Measurements from ENCODE around the gene FRMD4A.
"Not testable (repeated sequence)": the region's sequence is repeated elsewhere in the genome, so short reads cannot be mapped to it uniquely, and the experiment has no call there.

Gene FRMD4A

DNA sequence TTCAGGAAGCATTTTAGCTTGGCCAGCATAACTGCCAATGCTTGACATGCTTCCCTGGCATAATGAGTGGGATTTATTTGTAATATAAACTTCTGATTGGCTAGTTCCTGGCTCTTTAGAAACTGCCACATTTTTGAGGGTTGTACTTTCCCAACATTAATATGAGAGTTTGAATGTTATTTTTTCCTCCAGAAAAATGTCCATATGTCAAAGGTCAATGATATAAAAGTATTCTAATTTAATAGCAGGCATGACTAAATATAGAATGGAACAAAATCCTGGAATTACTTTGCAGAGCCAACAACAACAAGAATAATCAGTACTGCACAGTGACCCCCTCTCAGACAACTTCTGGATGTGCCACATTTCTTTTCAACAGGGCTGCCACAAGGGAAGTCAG lies 391.3 kb downstream of the FRMD4A start:
- Histone ChIP-seq H3K9me3 (ENCODE audit: insufficient read depth, low read depth, low read length) (no peaks in the 10 kb centered on the region), H3K4me1 (ENCODE audit: insufficient read depth, low read length) (no peaks in the 10 kb centered on the region), H3K36me3 (ENCODE audit: insufficient read depth, low read length) (no peaks in the 10 kb centered on the region), H3K27me3 (ENCODE audit: insufficient read depth, low read length) (no peaks in the 10 kb centered on the region), H3K4me3 (ENCODE audit: low read length) (no peak overlapping the region), H3K9ac (ENCODE audit: low read depth, low read length) (no peak overlapping the region), H3K27ac (ENCODE audit: low read depth, low read length) (no peak overlapping the region)

DNA sequence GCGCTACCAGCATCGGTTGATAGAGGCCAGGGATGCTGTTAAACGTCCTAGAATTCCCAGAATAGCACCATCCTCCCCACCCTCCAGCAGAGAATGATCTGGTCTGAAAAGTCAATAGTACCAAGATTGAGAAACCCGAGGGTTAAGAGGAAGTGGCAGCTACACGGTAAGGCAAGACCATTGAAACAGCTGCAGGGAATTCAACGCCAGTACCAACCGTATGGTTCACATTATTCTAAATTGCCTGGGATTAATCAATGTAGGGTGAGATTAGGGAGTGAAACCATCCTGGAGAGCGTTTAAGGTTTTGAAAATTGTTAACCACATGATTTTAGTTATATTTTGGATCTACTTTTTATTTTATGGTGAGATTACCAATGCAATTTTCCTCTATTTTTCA lies 391.8 kb downstream of the FRMD4A start:
- no peak overlapping the region for H3K4me3 ChIP-seq (ENCODE audit: low read length)
- H3K27me3 ChIP-seq (ENCODE audit: insufficient read depth, low read length), result no peaks in the 10 kb centered on the region
- H3K36me3 ChIP-seq (ENCODE audit: insufficient read depth, low read length), result no peaks in the 10 kb centered on the region
- 85% methylated on average over 8 of the region's 8 CpGs for WGBS
- no peaks in the 10 kb centered on the region for H3K9me3 ChIP-seq (ENCODE audit: insufficient read depth, low read depth, low read length)
- no peak overlapping the region for H3K9ac ChIP-seq (ENCODE audit: low read depth, low read length)
- no peak overlapping the region for H3K27ac ChIP-seq (ENCODE audit: low read depth, low read length)
- H3K4me1 ChIP-seq (ENCODE audit: insufficient read depth, low read length), result no peaks in the 10 kb centered on the region

DNA sequence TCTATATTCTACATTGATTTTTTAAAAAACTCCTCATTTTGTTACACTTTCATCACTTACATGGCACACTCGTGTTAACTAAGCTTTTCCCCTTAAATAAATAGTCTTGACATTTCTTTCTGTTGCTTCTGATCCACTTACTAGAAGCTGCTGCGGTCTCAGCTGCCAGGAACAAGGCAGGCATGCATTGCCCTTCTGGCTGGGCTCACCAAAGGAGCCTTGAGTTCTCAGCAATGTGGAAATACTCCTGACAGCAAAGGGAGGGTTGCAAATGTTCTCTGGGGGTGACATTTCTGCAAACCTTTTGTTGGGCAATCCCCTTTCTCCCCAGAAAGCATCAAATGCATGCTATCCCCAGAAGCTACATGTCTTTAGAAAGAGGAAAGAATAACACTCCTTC lies 393.9 kb downstream of the FRMD4A start:
- Histone ChIP-seq H3K4me1 (ENCODE audit: insufficient read depth, low read length) (no peaks in the 10 kb centered on the region), H3K9ac (ENCODE audit: low read depth, low read length) (no peak overlapping the region), H3K27me3 (ENCODE audit: insufficient read depth, low read length) (no peaks in the 10 kb centered on the region), H3K9me3 (ENCODE audit: insufficient read depth, low read depth, low read length) (no peaks in the 10 kb centered on the region), H3K4me3 (ENCODE audit: low read length) (no peak overlapping the region), H3K27ac (ENCODE audit: low read depth, low read length) (no peak overlapping the region), H3K36me3 (ENCODE audit: insufficient read depth, low read length) (no peaks in the 10 kb centered on the region)
- 90% methylated on average over 2 of the region's 2 CpGs for WGBS

DNA sequence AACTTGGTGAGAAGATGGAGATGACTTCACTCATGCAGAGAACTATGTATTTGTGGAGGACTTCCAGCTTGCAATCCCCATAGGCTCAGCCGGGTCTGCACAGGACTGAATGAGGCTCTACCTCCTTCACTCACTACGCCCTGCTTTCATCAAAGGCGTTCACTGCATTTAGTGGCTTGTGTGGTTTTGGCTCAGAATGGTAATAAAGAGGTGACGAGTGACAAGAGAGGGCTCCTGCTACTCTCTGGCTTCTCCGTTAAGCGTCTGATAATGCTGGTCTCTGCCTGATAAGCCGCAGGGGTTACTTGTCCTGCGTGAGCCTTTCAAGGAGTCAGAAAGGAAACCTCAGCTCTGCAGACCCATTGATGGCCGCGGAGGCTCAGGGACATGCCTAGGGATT lies 400.6 kb downstream of the FRMD4A start:
- Histone ChIP-seq H3K27ac (ENCODE audit: low read depth, low read length) (no peak overlapping the region), H3K9me3 (ENCODE audit: insufficient read depth, low read depth, low read length) (no peaks in the 10 kb centered on the region), H3K9ac (ENCODE audit: low read depth, low read length) (no peak overlapping the region), H3K4me3 (ENCODE audit: low read length) (no peak overlapping the region), H3K27me3 (ENCODE audit: insufficient read depth, low read length) (no peaks in the 10 kb centered on the region), H3K36me3 (ENCODE audit: insufficient read depth, low read length) (no peaks in the 10 kb centered on the region), H3K4me1 (ENCODE audit: insufficient read depth, low read length) (peaks cover 11% of the 10 kb centered on the region)
- WGBS, result 61% methylated on average over 10 of the region's 10 CpGs

DNA sequence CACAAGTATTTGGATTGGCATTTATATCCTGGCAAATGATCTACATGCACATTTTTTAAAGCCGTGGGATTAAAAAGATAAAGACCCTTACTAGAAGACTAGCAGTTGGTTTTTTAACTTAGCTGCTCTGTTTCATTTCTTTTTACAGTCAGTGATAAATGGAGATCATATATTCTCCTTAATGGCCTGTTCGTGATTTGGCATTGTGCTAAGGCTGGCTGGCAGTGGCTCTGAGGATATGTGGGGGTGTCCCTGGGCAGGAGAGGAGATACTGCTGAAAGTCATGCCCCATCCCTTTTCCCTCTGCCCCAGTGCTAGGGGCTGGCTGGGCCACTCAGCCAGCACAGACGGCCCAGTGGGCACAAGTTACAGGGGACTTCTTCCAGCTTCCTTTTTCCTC lies 402.3 kb downstream of the FRMD4A start:
- Histone ChIP-seq H3K9ac (ENCODE audit: low read depth, low read length) (no peak overlapping the region), H3K27ac (ENCODE audit: low read depth, low read length) (no peak overlapping the region), H3K9me3 (ENCODE audit: insufficient read depth, low read depth, low read length) (no peaks in the 10 kb centered on the region), H3K27me3 (ENCODE audit: insufficient read depth, low read length) (no peaks in the 10 kb centered on the region), H3K4me1 (ENCODE audit: insufficient read depth, low read length) (peaks cover 11% of the 10 kb centered on the region), H3K4me3 (ENCODE audit: low read length) (no peak overlapping the region), H3K36me3 (ENCODE audit: insufficient read depth, low read length) (no peaks in the 10 kb centered on the region)
- 75% methylated on average over 3 of the region's 3 CpGs for WGBS

DNA sequence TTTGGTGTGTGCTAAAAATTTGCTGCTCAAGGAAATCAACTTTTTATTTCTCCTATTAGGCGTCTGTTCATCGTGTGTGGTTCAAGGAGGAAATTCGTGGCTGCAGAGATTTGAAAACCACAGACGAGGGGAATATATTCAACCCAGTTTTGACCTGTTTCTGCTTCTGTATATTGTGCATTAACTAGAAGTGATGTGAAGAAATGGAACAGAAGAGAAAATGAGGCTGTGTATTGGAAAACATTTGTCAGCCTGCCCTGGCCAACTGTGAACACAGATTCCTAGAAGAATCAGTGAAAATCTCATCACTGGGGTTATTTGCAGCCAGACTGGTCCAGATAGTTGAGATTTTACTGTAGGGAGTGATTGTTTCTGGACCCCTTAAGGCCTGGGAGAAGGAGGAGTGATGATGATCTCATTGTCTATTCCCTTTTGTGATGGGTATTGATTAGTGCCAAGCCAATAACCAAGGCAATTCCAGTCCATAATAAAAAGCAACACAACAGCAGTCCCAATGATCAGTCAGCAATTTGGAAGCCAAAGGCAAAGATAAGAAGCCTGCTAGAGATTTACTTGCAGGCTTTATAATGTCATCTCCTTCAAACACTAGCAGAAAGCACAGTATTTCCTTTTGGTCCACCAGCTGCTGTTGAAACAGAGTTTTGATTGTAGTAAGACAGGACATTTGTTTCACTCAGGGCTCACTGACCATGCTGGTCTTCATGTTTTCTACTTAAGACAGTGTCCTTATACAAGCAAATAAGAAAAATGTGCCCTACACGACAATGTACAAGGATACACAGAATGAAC lies 404.5 kb downstream of the FRMD4A start:
- peaks cover 11% of the 10 kb centered on the region for H3K4me1 ChIP-seq (ENCODE audit: insufficient read depth, low read length)
- WGBS, result 95% methylated on average over 5 of the region's 5 CpGs
- H3K27me3 ChIP-seq (ENCODE audit: insufficient read depth, low read length), result no peaks in the 10 kb centered on the region
- H3K36me3 ChIP-seq (ENCODE audit: insufficient read depth, low read length), result no peaks in the 10 kb centered on the region
- H3K9me3 ChIP-seq (ENCODE audit: insufficient read depth, low read depth, low read length), result no peaks in the 10 kb centered on the region
- no peak overlapping the region for H3K4me3 ChIP-seq (ENCODE audit: low read length)
- no peak overlapping the region for H3K9ac ChIP-seq (ENCODE audit: low read depth, low read length)
- H3K27ac ChIP-seq (ENCODE audit: low read depth, low read length), result no peak overlapping the region

DNA sequence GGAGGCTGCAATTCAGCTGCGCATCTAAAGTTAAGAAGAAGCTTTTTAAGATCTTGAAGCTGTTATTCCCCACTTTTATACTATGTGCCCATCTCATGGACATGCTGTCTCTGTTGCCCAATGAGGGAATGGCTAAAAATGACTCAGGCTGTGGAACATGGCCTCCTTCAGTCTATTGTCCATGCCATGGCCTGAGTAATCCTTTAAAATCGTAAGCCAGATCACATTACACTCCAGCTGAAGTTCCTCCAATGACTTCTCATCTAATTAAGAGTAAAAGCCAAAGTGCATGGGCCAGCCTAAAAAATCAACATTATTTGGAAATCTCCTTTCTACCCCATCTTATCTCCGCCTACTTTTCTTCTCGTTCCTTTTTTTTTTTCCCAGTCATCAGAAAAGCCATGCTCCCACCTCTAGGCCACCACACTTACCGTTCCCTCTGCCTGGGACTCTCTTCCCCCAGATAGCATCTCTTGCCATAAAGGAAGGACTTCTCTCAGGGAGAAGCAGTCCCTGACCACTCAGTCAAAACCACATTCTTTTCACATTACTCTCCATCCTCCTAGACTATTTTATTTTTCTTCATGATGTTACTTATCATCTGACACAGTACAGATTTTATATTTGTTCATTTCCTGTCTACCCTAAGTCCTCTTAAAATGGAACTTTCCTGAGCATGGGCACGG lies 406.5 kb downstream of the FRMD4A start:
- no peaks in the 10 kb centered on the region for H3K27me3 ChIP-seq (ENCODE audit: insufficient read depth, low read length)
- 93% methylated on average over 6 of the region's 6 CpGs for WGBS
- H3K4me3 ChIP-seq (ENCODE audit: low read length), result no peak overlapping the region
- H3K9ac ChIP-seq (ENCODE audit: low read depth, low read length), result no peak overlapping the region
- H3K36me3 ChIP-seq (ENCODE audit: insufficient read depth, low read length), result no peaks in the 10 kb centered on the region
- H3K9me3 ChIP-seq (ENCODE audit: insufficient read depth, low read depth, low read length), result no peaks in the 10 kb centered on the region
- H3K4me1 ChIP-seq (ENCODE audit: insufficient read depth, low read length), result peaks cover 15% of the 10 kb centered on the region
- H3K27ac ChIP-seq (ENCODE audit: low read depth, low read length), result no peak overlapping the region

DNA sequence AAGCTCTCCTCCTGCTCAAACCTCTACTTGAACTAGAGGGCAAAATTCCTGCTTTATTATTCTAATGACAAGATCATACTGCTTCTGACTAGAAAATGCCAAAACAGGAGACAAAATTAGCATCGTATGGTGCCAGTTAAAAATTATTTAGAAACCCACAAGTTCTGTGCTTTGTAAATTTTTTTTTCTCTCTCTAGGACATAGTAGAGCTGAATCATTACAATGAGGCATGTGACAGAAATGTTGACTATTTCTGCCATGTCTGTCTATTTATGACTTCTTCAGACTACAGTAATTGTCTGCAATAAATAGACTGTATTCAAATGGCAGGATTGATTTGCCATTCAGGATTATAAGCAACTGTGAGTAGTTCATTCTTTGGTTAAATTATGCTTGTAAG lies 408.1 kb downstream of the FRMD4A start:
- 0 out of 2 replicates have a peak, but pooled peaks cover 4% of the 10 kb centered on the region for H3K4me1 ChIP-seq (ENCODE audit: insufficient read depth, low read length)
- no peak overlapping the region for H3K9ac ChIP-seq (ENCODE audit: low read depth, low read length)
- H3K27me3 ChIP-seq (ENCODE audit: insufficient read depth, low read length), result no peaks in the 10 kb centered on the region
- WGBS, result 90% methylated on average over 1 of the region's 1 CpG
- H3K9me3 ChIP-seq (ENCODE audit: insufficient read depth, low read depth, low read length), result no peaks in the 10 kb centered on the region
- no peaks in the 10 kb centered on the region for H3K36me3 ChIP-seq (ENCODE audit: insufficient read depth, low read length)
- H3K27ac ChIP-seq (ENCODE audit: low read depth, low read length), result no peak overlapping the region
- no peak overlapping the region for H3K4me3 ChIP-seq (ENCODE audit: low read length)

DNA sequence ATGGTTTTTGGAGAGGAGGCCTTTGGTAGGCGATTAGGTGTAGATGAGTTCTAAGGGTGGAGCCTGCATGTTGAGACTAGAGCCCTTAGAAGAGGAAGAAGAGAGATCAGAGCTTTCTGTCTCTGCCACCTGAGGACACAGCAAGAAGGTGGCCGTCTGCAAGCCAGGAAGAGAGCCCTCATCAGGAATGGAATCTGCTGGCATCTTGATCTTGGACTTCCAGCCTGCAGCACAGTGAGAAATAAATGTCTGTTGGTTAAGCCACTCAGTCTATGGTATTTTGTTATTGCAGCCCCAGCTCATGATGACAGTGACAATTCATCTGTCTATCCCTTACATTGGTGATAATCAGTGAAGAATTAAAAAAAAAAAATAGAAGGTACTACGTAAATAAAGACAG lies 408.8 kb downstream of the FRMD4A start:
- Histone ChIP-seq H3K36me3 (ENCODE audit: insufficient read depth, low read length) (no peaks in the 10 kb centered on the region), H3K27me3 (ENCODE audit: insufficient read depth, low read length) (no peaks in the 10 kb centered on the region), H3K4me3 (ENCODE audit: low read length) (no peak overlapping the region), H3K27ac (ENCODE audit: low read depth, low read length) (no peak overlapping the region), H3K4me1 (ENCODE audit: insufficient read depth, low read length) (0 out of 2 replicates have a peak, but pooled peaks cover 4% of the 10 kb centered on the region), H3K9ac (ENCODE audit: low read depth, low read length) (no peak overlapping the region), H3K9me3 (ENCODE audit: insufficient read depth, low read depth, low read length) (no peaks in the 10 kb centered on the region)
- 78% methylated on average over 2 of the region's 3 CpGs for WGBS

DNA sequence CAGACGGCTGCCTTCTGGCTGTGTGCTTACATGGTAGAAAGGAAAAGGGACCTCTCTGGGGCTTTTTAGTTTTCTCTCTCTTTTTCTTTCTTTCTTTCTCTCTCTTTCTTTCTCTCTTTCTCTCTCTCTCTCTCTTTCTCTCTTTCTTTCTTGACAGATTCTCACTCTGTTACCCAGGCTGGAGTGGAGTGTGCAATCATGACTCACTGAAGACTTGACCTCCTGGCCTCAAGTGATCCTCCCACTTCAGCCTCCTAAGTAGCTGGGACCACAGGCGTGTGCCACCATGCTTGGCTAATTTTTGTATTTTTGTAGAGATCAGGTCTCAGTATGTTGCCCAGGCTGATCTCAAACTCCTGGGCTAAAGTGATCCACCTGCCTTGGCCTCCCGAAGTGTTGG lies 409.6 kb downstream of the FRMD4A start:
- H3K27ac ChIP-seq (ENCODE audit: low read depth, low read length); H3K9ac ChIP-seq (ENCODE audit: low read depth, low read length); H3K27me3 ChIP-seq (ENCODE audit: insufficient read depth, low read length); H3K4me3 ChIP-seq (ENCODE audit: low read length); H3K36me3 ChIP-seq (ENCODE audit: insufficient read depth, low read length); H3K9me3 ChIP-seq (ENCODE audit: insufficient read depth, low read depth, low read length); H3K4me1 ChIP-seq (ENCODE audit: insufficient read depth, low read length): not testable (repeated sequence)
- WGBS, result 67% methylated on average over 2 of the region's 3 CpGs

DNA sequence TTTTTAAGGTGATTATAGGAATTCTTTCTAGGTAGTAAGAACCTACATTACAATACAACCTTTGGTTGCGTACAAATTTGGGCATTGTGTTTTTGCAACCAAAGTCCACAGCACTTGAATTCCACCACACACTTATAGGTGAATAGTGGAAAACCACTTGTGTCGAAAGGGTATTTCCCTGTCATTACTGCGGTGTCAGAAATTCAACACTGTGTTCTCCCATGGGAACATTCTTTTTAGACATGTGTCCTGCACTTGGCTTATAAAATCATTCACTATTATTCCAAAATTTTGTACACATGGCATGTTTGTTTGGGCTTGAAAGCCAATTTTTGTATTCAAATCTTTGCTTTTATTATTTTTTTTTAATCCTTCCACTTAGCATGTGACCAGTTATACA lies 410.3 kb downstream of the FRMD4A start:
- H3K4me3 ChIP-seq (ENCODE audit: low read length), result no peak overlapping the region
- no peaks in the 10 kb centered on the region for H3K36me3 ChIP-seq (ENCODE audit: insufficient read depth, low read length)
- no peak overlapping the region for H3K9ac ChIP-seq (ENCODE audit: low read depth, low read length)
- 78% methylated on average over 3 of the region's 3 CpGs for WGBS
- H3K4me1 ChIP-seq (ENCODE audit: insufficient read depth, low read length), result 0 out of 2 replicates have a peak, but pooled peaks cover 4% of the 10 kb centered on the region
- no peak overlapping the region for H3K27ac ChIP-seq (ENCODE audit: low read depth, low read length)
- no peaks in the 10 kb centered on the region for H3K9me3 ChIP-seq (ENCODE audit: insufficient read depth, low read depth, low read length)
- H3K27me3 ChIP-seq (ENCODE audit: insufficient read depth, low read length), result no peaks in the 10 kb centered on the region

All from HUES64 (cell line).